Measurements from ENCODE around the gene ABCB11. TPM values are rescaled to one million over a fixed set of nuclear protein-coding genes. Genes with fewer than 3 reads are reported as not detected.

The ABCB11 gene
- total and polyA plus RNA-seq, 4 donors, result 18.3 to 74.3 (median 38.3) TPM

GRCh38 chr2:168890006-168890782, 140.9 kb downstream of the ABCB11 start, which contains the start of gene SPC25 (continued):
- TF ChIP-seq TAF1 (conservative IDR thresholded peaks at IDR 0.05) (no peak), ATF3 (IDR thresholded peaks at IDR 0.05) (no peak), FOXA1 (IDR thresholded peaks at IDR 0.05) (no peak), HNF4A (conservative IDR thresholded peaks at IDR 0.05) (no peak), JUND (IDR thresholded peaks at IDR 0.05) (no peak), RAD21 (IDR thresholded peaks at IDR 0.05) (no peak), ZBTB33 (IDR thresholded peaks at IDR 0.05) (peak; percentile 81), MAX (IDR thresholded peaks at IDR 0.05) (no peak)

- no peak for DNase-seq (ENCODE audit: low spot score)
- Histone ChIP-seq H3K9me3 (ENCODE audit: control insufficient read depth in 4 of 4, low read length in 3 of 4) (no peaks in the 10 kb centered on the region), H3K36me3 (ENCODE audit: control insufficient read depth in 4 of 4, insufficient read depth in 3 of 4, low read depth in 1 of 4, low read length in 3 of 4) (no peaks in the 10 kb centered on the region), H3K4me3 (ENCODE audit: low read depth in 1 of 3, low read length in 3 of 3) (peak overlapping the region in 1 of 3 donors; percentile 60), H3K9ac (ENCODE audit: low read depth in 1 of 2, low read length in 2 of 2) (no peak overlapping the region), H3K27me3 (ENCODE audit: control insufficient read depth in 4 of 4, insufficient read depth in 4 of 4, low read length in 3 of 4) (no peaks in the 10 kb centered on the region), H3K4me1 (ENCODE audit: control insufficient read depth in 4 of 4, insufficient read depth in 4 of 4, low read length in 3 of 4) (peaks cover 5 to 17% (median 8%) of the 10 kb centered on the region in 4 donors), H3K27ac (ENCODE audit: low read depth in 1 of 2, low read length in 2 of 2) (no peak overlapping the region)
- TF ChIP-seq HNF4G (IDR thresholded peaks at IDR 0.05) (no peak), RXRA (IDR thresholded peaks at IDR 0.05) (no peak), MAX (IDR thresholded peaks at IDR 0.05) (no peak), GABPA (IDR thresholded peaks at IDR 0.05 in 1 of 2, conservative IDR thresholded peaks at IDR 0.05 in 1 of 2) (no peak), ATF3 (IDR thresholded peaks at IDR 0.05) (no peak), JUND (IDR thresholded peaks at IDR 0.05) (no peak), ZBTB33 (IDR thresholded peaks at IDR 0.05) (no peak), SP1 (IDR thresholded peaks at IDR 0.05) (no peak), NR2F2 (IDR thresholded peaks at IDR 0.05) (no peak), YY1 (IDR thresholded peaks at IDR 0.05) (no peak), RAD21 (IDR thresholded peaks at IDR 0.05) (no peak), EGR1 (IDR thresholded peaks at IDR 0.05; ENCODE audit: low read depth in 2 of 2) (no peak), FOXA2 (IDR thresholded peaks at IDR 0.05) (no peak), HNF4A (conservative IDR thresholded peaks at IDR 0.05) (no peak)
- TF ChIP-seq, protein P1, sequence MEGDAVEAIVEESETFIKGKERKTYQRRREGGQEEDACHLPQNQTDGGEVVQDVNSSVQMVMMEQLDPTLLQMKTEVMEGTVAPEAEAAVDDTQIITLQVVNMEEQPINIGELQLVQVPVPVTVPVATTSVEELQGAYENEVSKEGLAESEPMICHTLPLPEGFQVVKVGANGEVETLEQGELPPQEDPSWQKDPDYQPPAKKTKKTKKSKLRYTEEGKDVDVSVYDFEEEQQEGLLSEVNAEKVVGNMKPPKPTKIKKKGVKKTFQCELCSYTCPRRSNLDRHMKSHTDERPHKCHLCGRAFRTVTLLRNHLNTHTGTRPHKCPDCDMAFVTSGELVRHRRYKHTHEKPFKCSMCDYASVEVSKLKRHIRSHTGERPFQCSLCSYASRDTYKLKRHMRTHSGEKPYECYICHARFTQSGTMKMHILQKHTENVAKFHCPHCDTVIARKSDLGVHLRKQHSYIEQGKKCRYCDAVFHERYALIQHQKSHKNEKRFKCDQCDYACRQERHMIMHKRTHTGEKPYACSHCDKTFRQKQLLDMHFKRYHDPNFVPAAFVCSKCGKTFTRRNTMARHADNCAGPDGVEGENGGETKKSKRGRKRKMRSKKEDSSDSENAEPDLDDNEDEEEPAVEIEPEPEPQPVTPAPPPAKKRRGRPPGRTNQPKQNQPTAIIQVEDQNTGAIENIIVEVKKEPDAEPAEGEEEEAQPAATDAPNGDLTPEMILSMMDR (IDR thresholded peaks at IDR 0.05; ENCODE audit: low read depth, low read length, missing input control), result no peak
- TF ChIP-seq, protein P2, sequence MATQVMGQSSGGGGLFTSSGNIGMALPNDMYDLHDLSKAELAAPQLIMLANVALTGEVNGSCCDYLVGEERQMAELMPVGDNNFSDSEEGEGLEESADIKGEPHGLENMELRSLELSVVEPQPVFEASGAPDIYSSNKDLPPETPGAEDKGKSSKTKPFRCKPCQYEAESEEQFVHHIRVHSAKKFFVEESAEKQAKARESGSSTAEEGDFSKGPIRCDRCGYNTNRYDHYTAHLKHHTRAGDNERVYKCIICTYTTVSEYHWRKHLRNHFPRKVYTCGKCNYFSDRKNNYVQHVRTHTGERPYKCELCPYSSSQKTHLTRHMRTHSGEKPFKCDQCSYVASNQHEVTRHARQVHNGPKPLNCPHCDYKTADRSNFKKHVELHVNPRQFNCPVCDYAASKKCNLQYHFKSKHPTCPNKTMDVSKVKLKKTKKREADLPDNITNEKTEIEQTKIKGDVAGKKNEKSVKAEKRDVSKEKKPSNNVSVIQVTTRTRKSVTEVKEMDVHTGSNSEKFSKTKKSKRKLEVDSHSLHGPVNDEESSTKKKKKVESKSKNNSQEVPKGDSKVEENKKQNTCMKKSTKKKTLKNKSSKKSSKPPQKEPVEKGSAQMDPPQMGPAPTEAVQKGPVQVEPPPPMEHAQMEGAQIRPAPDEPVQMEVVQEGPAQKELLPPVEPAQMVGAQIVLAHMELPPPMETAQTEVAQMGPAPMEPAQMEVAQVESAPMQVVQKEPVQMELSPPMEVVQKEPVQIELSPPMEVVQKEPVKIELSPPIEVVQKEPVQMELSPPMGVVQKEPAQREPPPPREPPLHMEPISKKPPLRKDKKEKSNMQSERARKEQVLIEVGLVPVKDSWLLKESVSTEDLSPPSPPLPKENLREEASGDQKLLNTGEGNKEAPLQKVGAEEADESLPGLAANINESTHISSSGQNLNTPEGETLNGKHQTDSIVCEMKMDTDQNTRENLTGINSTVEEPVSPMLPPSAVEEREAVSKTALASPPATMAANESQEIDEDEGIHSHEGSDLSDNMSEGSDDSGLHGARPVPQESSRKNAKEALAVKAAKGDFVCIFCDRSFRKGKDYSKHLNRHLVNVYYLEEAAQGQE (IDR thresholded peaks at IDR 0.05), result no peak
- 38% methylated on average over 3 of the region's 3 CpGs for WGBS
Measured at GRCh38 chr2:168889635-168890005, 141.5 kb downstream of the ABCB11 start.
